OCI-LY7 (cell line): ENCODE results near the gene CABP2.

ENCODE experiments used
- EZH2phosphoT487 ChIP-seq: fragments of 200-600 bp; sonication (generic); IDR thresholded peaks from 2 replicates; pipeline ENCODE4 v1.6.1; 2018; ENCODE audit warnings: low read depth, borderline replicate concordance, mild to moderate bottlenecking, mixed run types, antibody characterized with exemption, low read length, moderate library complexity, mixed read lengths
- TF ChIP-seq, protein P1 (sequence below): fragments of 200-600 bp; sonication (generic); conservative IDR thresholded peaks from 2 replicates; pipeline ENCODE4 v1.5.1; 2014; ENCODE audit warnings: mild to moderate bottlenecking, antibody characterized with exemption, low read length, moderate library complexity, mixed read lengths

- TF ChIP-seq, protein P1, sequence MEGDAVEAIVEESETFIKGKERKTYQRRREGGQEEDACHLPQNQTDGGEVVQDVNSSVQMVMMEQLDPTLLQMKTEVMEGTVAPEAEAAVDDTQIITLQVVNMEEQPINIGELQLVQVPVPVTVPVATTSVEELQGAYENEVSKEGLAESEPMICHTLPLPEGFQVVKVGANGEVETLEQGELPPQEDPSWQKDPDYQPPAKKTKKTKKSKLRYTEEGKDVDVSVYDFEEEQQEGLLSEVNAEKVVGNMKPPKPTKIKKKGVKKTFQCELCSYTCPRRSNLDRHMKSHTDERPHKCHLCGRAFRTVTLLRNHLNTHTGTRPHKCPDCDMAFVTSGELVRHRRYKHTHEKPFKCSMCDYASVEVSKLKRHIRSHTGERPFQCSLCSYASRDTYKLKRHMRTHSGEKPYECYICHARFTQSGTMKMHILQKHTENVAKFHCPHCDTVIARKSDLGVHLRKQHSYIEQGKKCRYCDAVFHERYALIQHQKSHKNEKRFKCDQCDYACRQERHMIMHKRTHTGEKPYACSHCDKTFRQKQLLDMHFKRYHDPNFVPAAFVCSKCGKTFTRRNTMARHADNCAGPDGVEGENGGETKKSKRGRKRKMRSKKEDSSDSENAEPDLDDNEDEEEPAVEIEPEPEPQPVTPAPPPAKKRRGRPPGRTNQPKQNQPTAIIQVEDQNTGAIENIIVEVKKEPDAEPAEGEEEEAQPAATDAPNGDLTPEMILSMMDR: no peak
- TF ChIP-seq EZH2phosphoT487: no peak
Observed at GRCh38 chr11:67500831-67501715, 22.2 kb downstream of the CABP2 start.
